G401 (cell line): ENCODE measurements around the gene CXCL6. TPM values are rescaled to one million over a fixed set of nuclear protein-coding genes. Genes with fewer than 3 reads are reported as not detected.

Experiments
- DNase-seq: peaks from one replicate; pipeline ENCODE4 v3.0.0-alpha.2; 2015; ENCODE audit warnings: low spot score
- in situ Hi-C: cut with HindIII; loops from 2 replicates; pipeline ENCODE4 v1.10.0; 2016; ENCODE audit warnings: low sequenced_read_pairs, mixed read lengths
- total RNA-seq: library from RNA; depleted of rRNA; stranded (reverse); fragments of >200 nt; shearing (Covaris generic); gene quantifications from 2 replicates; pipeline ENCODE4 v1.2.3, GENCODE V29; 2014; rRNA removed

CXCL6 gene
- total RNA-seq: not detected in 2 replicates

DNA sequence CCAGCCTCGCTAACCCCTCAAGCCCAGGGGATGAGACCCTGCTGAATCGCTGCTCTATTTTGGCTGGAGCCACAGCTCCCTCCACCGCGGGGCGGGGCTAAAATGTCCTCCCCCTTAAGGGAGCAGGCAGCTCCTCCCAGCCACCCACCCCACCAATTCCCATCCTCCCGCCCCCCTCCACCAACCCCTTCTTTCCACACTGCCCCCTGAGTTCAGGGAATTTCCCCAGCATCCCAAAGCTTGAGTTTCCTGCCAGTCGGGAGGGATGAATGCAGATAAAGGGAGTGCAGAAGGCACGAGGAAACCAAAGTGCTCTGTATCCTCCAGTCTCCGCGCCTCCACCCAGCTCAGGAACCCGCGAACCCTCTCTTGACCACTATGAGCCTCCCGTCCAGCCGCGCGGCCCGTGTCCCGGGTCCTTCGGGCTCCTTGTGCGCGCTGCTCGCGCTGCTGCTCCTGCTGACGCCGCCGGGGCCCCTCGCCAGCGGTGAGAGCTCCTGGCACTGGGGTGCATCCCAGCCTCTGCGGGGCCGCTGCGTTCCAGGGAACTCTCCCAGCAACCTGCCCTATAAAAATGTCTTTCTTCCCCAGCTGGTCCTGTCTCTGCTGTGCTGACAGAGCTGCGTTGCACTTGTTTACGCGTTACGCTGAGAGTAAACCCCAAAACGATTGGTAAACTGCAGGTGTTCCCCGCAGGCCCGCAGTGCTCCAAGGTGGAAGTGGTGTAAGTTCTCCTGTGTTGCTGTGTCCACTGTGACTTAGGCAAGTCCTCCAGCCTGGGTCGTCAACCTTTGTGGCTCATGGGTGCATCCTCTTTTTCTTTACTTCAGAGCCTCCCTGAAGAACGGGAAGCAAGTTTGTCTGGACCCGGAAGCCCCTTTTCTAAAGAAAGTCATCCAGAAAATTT lies at the start of gene CXCL6:
Gene CXCL6, plus strand, starts transcription at position 306 of the 907 bp plus-strand sequence. Its CDS starts 73 bp downstream, at position 379.
- in situ Hi-C loops: no loop called here
- no peak for DNase-seq

DNA sequence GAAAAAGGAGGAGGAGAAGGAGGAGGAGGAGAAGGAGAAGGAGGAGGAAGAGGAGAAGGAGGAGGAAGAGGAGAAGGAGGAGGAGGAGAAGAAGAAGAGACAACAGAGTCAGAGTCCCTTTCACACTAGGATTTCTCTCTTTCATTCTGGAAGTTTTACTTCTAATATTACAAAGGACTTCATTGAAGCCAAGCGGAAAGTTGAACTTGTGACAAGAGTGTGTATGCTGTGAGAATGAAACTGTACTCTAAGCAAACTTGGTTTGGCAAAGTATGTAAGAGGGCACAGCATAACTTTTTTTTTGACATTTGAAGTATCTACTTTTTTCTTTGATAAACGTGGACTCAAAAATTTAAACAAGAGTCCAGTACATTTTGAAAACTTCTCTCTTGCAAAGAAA lies 48.1 kb upstream of the CXCL6 start:
- DNase-seq: no peak
- in situ Hi-C loops: no loop called here

DNA sequence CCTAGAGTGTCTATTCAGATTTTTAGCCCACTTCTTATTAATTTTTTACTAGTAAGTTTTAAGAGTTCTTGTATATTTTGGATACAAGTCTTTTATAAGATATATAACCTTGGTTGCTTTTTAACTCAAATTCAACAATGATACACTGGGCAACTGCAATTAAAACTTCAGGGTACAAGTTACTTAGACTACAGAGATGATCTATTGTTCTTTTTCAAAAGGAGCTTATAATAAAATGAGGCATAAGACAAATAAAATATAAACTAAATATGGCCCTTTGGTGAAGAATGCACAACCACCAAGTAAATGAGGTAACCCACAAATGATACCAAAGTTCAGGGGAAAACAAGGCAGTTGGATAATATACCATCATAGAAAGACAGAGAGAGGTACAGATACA lies 37.6 kb upstream of the CXCL6 start:
- in situ Hi-C loops: no loop called here
- no peak for DNase-seq

DNA sequence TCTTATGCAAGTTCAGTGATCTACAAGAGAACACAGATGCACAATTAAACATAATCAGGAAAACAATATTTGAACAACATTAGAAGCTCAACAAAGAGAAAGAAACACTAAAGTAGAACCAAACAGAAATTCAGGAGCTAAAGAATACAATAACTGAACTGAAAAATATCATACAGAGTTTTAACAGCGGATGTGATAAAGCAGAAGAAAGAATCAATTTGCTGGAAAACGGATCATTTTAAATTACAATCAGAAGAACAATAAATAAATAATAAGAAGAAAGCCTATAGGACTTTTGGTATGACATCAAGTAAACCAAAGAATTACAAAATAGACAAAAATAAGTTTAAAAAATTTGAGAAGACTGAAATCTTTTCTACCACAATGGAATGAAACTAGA lies 36.3 kb upstream of the CXCL6 start:
- in situ Hi-C loops: no loop called here
- no peak for DNase-seq

DNA sequence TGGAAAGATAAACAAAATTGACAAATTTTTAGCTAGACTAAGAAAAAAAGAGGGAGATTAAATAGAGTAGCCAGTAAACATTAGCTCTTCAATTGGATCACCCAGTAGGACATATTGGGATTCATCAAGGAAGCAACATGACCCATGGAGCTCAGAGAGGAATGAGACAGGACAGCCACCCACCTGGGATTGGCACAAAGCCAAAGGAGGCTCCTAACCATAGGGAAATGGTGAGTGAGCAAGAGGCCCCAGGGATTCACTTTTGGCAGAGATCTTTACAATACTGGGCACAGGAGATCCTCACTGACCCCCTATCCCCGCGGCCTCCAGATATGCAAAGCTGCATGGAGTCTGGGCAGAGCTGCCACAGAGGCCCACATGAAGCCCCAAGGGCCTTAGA lies 34.8 kb upstream of the CXCL6 start:
- no peak for DNase-seq

DNA sequence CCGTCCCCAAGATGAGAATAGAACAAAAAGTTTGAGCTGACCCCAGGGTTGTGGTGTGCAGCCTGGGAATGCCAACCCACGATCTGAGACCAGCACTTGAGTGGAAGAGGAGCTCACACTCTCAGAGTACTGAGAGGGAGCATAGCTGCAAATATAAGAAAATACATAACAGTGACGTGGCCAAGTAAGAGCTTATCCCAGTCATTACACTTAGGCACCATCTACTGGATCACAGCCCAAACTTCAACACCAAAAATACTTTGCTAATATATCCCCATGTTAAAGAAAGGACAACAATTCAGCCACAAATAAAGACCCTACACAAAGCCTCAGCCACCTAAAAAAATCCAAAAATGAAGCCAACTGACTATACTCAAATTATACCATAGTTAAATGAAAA lies 33.3 kb upstream of the CXCL6 start:
- in situ Hi-C loops: no loop called here
- no peak for DNase-seq

More for the DNA sequence above, 34.8 kb upstream of the CXCL6 start:
- in situ Hi-C loops: no loop called here

DNA sequence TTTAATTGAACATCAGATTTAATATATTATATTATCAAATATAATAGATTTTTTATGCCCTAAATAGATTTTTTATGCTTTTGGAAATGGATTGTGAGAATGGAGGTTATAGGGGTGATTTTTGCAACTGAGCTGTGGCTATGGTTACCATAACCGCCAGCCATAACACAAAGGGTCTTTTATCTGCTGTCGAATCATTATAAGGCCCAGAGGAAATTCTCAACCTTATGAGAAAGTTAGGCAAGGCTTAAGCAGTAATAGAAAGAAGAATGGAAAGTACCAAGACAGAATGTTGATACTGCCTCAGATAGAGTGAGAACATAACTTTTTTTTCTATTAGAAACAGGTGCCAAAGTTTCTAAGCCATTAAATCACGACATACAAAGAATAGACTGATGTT lies 26.3 kb upstream of the CXCL6 start:
- in situ Hi-C loops: no loop called here
- no peak for DNase-seq

DNA sequence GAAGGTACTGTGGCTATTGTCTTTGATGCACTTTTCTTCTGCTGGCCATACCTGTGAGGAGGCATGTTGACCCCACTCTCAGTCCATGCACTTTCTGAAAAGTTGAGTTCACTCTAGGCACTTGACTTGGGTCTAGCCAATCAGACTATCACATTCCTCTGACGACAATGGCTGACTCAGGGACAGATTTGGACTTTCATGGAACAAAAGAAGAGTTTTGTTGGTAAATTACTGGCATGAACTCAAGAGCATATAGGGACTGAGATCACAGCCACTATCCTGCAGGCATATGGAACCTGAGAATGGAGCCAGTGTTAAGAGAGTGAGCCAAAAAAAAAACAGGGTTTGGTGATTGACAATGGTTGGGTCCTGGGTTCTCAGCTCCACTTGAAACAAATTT lies 24.6 kb upstream of the CXCL6 start:
- in situ Hi-C loops: no loop called here
- no peak for DNase-seq

DNA sequence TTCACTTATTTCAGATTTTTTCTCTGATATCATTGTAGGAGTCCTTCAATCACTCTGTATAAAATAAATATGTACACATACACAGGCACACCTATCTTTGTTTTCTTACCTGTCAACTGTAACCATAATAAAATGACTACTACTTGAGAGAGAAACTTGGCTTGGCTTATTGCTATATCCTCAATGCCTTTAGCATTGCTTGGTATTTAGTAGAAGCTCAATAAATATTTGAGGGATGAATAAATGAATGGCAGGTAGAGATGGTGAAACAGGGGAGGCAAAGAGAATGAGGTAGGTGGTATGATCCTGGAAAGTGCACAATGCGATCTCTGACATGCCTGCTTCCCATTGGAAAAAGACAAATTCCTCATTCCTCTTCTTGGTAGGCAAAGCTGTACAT lies 21.8 kb upstream of the CXCL6 start:
- in situ Hi-C loops: no loop called here

DNA sequence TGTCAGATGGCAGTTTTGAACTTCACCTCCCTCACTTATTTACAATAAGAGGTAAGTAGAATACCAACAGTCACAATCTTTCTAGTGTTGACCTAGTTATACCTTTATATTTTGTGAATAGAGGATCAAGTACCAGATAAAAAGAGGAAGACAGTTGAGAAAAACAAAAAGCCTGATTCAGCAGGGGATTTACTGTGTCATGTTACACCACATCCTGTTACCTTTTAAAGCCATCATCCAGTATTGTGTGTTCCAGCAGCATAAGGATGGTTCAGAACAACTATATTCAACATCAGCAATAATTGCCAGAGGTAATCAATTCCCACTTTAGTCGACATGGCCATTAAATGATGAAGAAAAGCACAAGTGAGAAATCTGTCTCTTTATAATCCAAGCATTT lies 21.3 kb upstream of the CXCL6 start:
- in situ Hi-C loops: no loop called here
- no peak for DNase-seq

More for the DNA sequence above, 21.8 kb upstream of the CXCL6 start:
- DNase-seq: no peak

DNA sequence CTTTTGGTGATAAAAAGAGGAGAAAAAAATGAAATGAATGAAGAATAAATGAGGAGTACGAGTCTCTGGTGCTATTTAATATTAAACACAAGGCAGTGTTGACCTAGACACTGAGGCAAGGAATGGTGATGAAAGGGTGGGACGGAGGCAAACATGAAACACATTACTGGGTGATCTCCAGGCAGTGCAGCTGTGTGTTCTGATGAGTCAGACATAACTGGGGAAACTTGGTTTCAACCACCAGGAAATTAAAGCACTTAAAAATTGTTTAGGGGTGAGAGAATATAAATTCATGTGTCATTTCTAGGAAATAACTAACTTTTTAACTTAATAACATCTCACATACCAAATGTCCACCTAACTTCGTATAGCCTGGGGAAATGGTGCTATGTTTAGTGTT lies 19.7 kb upstream of the CXCL6 start:
- DNase-seq: no peak

DNA sequence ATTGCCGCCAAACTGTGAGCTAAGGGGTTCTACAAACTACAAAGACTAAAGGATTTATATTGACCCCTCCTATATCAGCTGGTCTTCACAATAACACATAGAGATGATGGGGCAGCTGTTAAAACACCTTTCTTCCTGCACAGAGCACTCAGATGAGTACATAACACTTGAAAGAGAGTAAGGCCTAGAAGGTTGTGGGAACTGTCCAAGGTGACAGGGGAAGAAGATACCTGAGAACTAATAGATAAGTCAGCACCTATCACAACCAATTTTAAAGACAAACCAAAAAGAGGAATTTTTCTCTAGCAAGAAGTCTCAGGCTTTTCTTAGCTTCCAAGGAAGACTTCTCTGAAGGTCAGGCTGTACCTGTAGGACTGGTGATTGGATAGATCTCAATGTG lies 19.1 kb upstream of the CXCL6 start:
- no peak for DNase-seq
- in situ Hi-C loops: no loop called here

More for the DNA sequence above, 19.7 kb upstream of the CXCL6 start:
- in situ Hi-C loops: no loop called here

DNA sequence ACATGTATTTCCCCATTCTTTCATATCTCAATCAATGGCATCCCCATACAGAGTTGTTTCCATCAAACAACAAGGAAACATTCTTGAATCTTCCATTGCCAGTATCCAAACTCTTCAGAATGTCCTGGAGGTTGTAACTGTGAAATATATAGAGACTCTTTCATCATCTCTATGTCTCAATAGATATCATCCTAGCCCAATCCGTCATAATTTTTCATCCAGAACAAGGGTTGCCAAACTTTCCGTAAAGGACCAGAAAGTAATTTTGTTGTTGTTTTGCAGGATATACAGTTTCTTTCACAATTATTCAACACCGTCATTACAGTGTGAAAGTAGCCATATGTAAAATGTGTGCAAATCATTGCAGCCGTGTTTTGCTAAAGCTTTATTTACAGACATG lies 15.2 kb upstream of the CXCL6 start:
- DNase-seq: no peak
- in situ Hi-C loops: no loop called here

DNA sequence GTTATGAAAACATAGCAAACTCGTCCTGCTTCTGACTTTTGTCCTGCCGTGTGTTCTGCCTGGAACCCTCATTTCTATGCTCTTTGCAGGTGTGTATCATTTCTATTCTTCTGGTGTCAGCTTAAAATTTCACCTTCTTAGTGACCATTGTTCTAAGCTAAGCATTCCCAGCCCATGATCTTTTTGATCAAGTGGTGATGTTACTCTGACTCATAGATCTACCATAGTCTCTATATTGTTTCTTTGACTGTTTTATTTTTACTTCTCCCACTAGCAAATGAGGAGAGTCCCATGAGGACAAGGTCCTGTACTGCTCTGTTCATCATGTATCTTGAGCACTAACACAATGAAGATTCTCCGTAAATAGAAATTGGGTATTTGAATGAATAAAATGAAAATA lies 14.1 kb upstream of the CXCL6 start:
- in situ Hi-C loops: no loop called here
- DNase-seq: no peak

DNA sequence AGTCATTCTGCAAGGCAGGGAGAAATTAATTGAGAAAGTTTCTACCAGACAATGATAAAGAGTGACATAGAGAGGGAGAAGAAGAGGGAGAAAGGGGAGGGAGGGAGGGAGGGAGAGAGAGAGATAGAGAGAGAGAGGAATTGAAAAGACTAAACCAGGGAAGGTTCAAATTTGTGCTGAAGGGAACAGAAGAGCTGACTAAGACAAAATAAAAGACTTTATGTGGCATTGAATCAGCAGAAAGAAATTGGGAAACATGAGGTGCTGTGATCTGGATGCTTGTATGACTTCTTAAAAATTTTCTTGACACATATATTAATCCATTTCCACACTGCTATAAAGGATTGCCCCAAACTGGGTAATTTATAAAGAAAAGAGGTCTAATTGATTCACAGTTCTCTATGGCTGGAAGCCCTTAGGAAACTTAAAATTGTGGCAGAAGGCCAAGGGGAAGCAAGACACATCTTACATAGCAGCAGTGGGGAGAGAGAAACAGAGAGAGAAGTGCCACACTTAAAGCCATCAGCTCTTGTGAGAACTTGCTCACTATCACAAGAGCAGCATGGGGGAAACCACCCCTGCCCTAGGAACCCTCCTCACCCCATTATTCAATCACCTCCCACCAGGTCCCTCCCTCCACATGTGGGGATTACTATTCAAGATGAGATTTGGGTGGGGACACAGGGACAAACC lies 13.5 kb upstream of the CXCL6 start:
- in situ Hi-C loops: no loop called here
- DNase-seq: no peak

DNA sequence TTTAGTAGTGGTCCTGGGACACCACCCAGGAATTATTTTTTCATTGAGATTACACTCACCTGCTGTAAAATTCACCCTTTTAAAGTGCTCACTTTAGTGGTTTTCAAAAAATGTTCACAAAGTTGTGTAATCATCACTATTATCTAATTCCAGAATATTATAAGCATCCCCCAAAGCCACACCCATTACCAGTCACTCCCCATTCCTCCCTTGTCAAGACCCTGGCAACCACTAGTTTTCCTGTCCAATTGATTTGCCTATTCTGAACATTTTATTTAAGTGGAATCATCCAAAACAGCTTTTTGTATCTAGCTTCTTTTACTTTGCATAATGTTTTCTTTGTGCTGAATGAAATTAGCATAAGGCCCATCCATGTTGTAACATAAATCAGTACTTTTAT lies 12.7 kb upstream of the CXCL6 start:
- no peak for DNase-seq
- in situ Hi-C loops: no loop called here

DNA sequence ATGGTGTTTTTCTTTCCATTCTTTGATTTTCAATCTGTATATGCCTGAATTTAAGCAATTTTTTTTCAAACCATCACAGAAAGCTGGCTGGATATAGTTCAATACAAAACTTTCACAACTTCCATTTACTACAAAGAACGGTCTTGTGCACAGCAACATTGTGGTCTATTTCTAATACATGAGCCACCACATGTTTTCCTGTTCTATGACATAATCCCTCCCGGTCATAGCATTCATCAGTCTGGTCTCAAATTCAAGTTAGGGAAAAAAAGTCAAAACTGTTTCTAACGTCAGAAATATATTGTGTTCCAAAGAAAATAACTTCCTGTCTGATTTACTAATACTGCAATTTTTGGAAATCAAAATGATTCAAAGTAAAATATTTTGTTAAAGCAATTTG lies 7.5 kb upstream of the CXCL6 start:
- in situ Hi-C loops: no loop called here
- DNase-seq: no peak

DNA sequence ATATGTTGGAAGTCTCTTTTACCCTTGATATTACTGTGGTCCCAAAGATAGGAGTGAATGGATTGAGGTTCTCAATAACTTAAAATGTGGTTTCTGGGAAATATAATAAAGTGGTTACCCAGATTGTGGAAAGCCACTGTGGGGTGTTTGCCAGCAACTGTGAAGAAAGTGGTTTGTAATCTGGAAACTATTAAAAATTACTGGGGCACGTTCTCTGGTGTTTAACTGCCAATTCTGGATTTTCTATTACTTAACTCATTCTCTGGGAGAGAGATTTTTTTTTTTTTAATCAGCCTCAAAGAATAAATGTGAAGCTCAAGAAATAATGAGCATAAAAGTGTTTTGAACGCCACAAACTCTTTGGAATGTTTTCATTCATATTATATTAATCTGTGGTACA lies 4.9 kb upstream of the CXCL6 start:
- no peak for DNase-seq
- in situ Hi-C loops: no loop called here

DNA sequence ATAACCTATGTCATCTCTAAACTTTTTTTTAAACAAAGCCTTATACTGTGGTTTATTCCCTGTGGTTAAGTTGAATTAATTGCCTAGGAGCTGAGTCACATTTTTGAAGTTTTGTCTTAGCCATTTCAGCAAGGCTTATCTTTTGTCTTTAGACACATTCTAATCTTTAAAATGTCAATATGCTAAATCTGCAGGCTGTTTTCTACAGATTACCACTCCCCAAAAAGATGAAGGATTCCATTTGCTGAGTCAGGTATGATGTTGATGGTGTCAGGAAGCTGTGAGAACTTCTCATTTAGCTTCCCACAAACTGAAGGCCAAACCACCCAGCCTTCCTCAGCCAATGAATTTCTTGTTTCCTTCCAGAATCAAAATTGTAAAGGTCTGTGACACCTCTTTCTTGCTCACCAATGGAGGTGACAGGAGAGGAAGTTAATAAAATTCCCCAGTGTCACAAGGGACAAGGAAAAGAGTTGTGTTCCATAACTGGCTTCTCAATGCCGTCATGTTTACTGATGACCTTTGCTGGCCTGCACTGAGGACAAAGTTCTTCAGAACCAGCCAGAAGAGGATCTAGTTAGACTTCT lies 3.7 kb upstream of the CXCL6 start:
- in situ Hi-C loops: no loop called here

DNA sequence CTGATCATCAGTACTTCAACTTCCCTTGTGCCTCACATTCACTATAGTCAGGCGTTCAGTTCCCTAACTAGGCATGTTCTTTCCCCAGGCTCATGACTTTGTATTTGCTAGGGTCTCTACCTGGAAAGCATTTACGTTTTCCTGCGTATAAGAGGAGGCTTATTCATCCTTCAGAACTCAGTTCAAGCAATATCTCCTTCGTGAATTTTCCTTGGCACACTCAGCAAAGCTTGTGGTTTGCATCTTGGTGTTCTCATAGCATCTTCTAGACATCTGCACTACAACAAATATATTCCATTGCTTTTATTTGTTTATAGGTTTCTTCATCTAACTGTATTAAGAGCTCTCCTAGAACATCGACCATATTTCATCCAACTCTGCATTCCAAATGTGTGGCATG lies 2.6 kb downstream of the CXCL6 start:
- no peak for DNase-seq
- in situ Hi-C loops: no loop called here

More for the DNA sequence above, 3.7 kb upstream of the CXCL6 start:
- no peak for DNase-seq
